H9 (cell line): ENCODE results near the gene TMEM217. TPM values are rescaled to one million over a fixed set of nuclear protein-coding genes. Genes with fewer than 3 reads are reported as not detected.

Experiments
- DNase-seq: peaks from one replicate; pipeline ENCODE4 v3.0.0-alpha.2; 2017
- H2AFZ ChIP-seq: one replicate; pipeline ENCODE4 v1.6.1; 2013; ENCODE audit warnings: mild to moderate bottlenecking, low read length, control low read depth, moderate library complexity
- H2AK5ac ChIP-seq: 2 replicates; pipeline ENCODE4 v1.6.1; 2013; ENCODE audit warnings: low read length, control low read depth, mixed read lengths; ENCODE audit not compliant: insufficient read length
- H2BK120ac ChIP-seq: one replicate; pipeline ENCODE4 v1.6.1; 2013; ENCODE audit warnings: low read depth, mild to moderate bottlenecking, low read length, control low read depth, inconsistent platforms; ENCODE audit not compliant: poor library complexity, severe bottlenecking
- H2BK12ac ChIP-seq: 2 replicates; pipeline ENCODE4 v1.6.1; 2013; ENCODE audit warnings: low read length, control low read depth, mixed read lengths, low read depth; ENCODE audit not compliant: insufficient read length
- H2BK15ac ChIP-seq: 2 replicates; pipeline ENCODE4 v1.6.1; 2013; ENCODE audit warnings: low read depth, low read length, control low read depth
- H2BK20ac ChIP-seq: one replicate; pipeline ENCODE4 v1.6.1; 2013; ENCODE audit warnings: low read depth, mild to moderate bottlenecking, low read length, control low read depth, inconsistent platforms; ENCODE audit not compliant: poor library complexity, severe bottlenecking
- H2BK5ac ChIP-seq: 2 replicates; pipeline ENCODE4 v1.6.1; 2013; ENCODE audit warnings: low read length, control low read depth, mixed read lengths; ENCODE audit not compliant: insufficient read length
- H3K14ac ChIP-seq: 2 replicates; pipeline ENCODE4 v1.6.1; 2013; ENCODE audit warnings: low read length, control low read depth; ENCODE audit not compliant: insufficient read depth
- H3K18ac ChIP-seq: 2 replicates; pipeline ENCODE4 v1.6.1; 2013; ENCODE audit warnings: low read depth, mild to moderate bottlenecking, mixed read lengths, low read length, control low read depth; ENCODE audit not compliant: insufficient read length
- H3K23ac ChIP-seq: 2 replicates; pipeline ENCODE4 v1.6.1; 2013; ENCODE audit warnings: low read length, control low read depth, mixed read lengths, low read depth; ENCODE audit not compliant: insufficient read length
- H3K23me2 ChIP-seq: 2 replicates; pipeline ENCODE4 v1.6.1; 2013; ENCODE audit warnings: low read depth, mild to moderate bottlenecking, mixed read lengths, low read length, control low read depth; ENCODE audit not compliant: insufficient read length, poor library complexity, severe bottlenecking
- H3K27ac ChIP-seq: 2 replicates; pipeline ENCODE4 v1.5.1; 2013; ENCODE audit warnings: low read length, control low read depth, mixed read lengths, low read depth; ENCODE audit not compliant: insufficient read length
- H3K27me3 ChIP-seq: 2 replicates; pipeline ENCODE4 v1.6.1; 2013; ENCODE audit warnings: low read length, control low read depth, inconsistent platforms; ENCODE audit not compliant: insufficient read depth
- H3K4ac ChIP-seq: 2 replicates; pipeline ENCODE4 v1.6.1; 2013; ENCODE audit warnings: low read depth, mild to moderate bottlenecking, control low read depth, inconsistent platforms, low read length, moderate library complexity
- H3K4me1 ChIP-seq: 2 replicates; pipeline ENCODE4 v1.6.1; 2013; ENCODE audit warnings: low read length, control low read depth, inconsistent platforms; ENCODE audit not compliant: insufficient read depth
- H3K4me2 ChIP-seq: 2 replicates; pipeline ENCODE4 v1.6.1; 2013; ENCODE audit warnings: low read length, control low read depth, mixed read lengths; ENCODE audit not compliant: insufficient read length, insufficient read depth
- H3K56ac ChIP-seq: 2 replicates; pipeline ENCODE4 v1.6.1; 2013; ENCODE audit warnings: low read depth, mild to moderate bottlenecking, mixed read lengths, low read length, control low read depth; ENCODE audit not compliant: insufficient read length
- H3K79me1 ChIP-seq: 2 replicates; pipeline ENCODE4 v1.6.1; 2013; ENCODE audit warnings: low read depth, mild to moderate bottlenecking, moderate library complexity, low read length, control low read depth, inconsistent platforms; ENCODE audit not compliant: insufficient read depth, poor library complexity, severe bottlenecking
- H3K79me2 ChIP-seq: 2 replicates; pipeline ENCODE4 v1.6.1; 2013; ENCODE audit warnings: low read length, control low read depth, inconsistent platforms; ENCODE audit not compliant: insufficient read depth
- H3K9ac ChIP-seq: 2 replicates; pipeline ENCODE4 v1.6.1; 2013; ENCODE audit warnings: low read length, control low read depth, mixed read lengths; ENCODE audit not compliant: insufficient read length; ENCODE audit errors: extremely low read depth
- H3K9me3 ChIP-seq: one replicate; pipeline ENCODE4 v1.6.1; 2013; ENCODE audit warnings: low read depth, low read length, inconsistent platforms; ENCODE audit not compliant: control insufficient read depth
- H3T11ph ChIP-seq: one replicate; pipeline ENCODE4 v1.6.1; 2013; ENCODE audit warnings: mild to moderate bottlenecking, low read length, control low read depth, inconsistent platforms
- H4K20me1 ChIP-seq: one replicate; pipeline ENCODE4 v1.6.1; 2013; ENCODE audit not compliant: control insufficient read depth, insufficient read length, insufficient read depth
- H4K5ac ChIP-seq: 2 replicates; pipeline ENCODE4 v1.6.1; 2013; ENCODE audit warnings: low read depth, mild to moderate bottlenecking, mixed read lengths, low read length, control low read depth; ENCODE audit not compliant: insufficient read length
- H4K8ac ChIP-seq: replicated peaks from 2 replicates; pipeline ENCODE4 v1.6.1; 2013; ENCODE audit warnings: low read length, control low read depth, mixed read lengths, low read depth; ENCODE audit not compliant: insufficient read length
- H4K91ac ChIP-seq: 2 replicates; pipeline ENCODE4 v1.6.1; 2013; ENCODE audit warnings: low read depth, mild to moderate bottlenecking, moderate library complexity, mixed read lengths, low read length, control low read depth; ENCODE audit not compliant: insufficient read length
- H3K27ac Mint-ChIP-seq, 3 experiments: 2 replicates in 2 of 3; 3 replicates in 1 of 3; pipeline ENCODE4 v1.8.0; 2020 to 2021; ENCODE audit warnings: mixed read lengths in 3 of 3, mild to moderate bottlenecking in 1 of 3, moderate library complexity in 1 of 3
- H3K27me3 Mint-ChIP-seq: 2 replicates; pipeline ENCODE4 v1.8.0; 2021; ENCODE audit warnings: low read depth, mild to moderate bottlenecking, moderate library complexity, mixed read lengths
- H3K36me3 Mint-ChIP-seq, 3 experiments: 2 replicates in 2 of 3; 3 replicates in 1 of 3; pipeline ENCODE4 v1.8.0; 2020 to 2021; ENCODE audit warnings: low read depth in 3 of 3, mixed read lengths in 3 of 3; ENCODE audit not compliant: insufficient read depth in 1 of 3
- H3K4me1 Mint-ChIP-seq, 2 experiments: 2 replicates each; pipeline ENCODE4 v1.8.0; 2020; ENCODE audit warnings: mixed read lengths in 2 of 2
- H3K4me3 Mint-ChIP-seq, 2 experiments: 2 replicates in 1 of 2; 3 replicates in 1 of 2; pipeline ENCODE4 v1.8.0; 2020 to 2021; ENCODE audit warnings: mild to moderate bottlenecking in 2 of 2, mixed read lengths in 2 of 2, moderate library complexity in 1 of 2
- H3K9me3 Mint-ChIP-seq, 2 experiments: 2 replicates in 1 of 2; 3 replicates in 1 of 2; pipeline ENCODE4 v1.8.0; 2020; ENCODE audit warnings: mild to moderate bottlenecking in 2 of 2, mixed read lengths in 2 of 2, moderate library complexity in 1 of 2
- WGBS: extraction: QIAGEN DNeasy Blood & Tissue Kit; methylation state at CpG from one replicate; pipeline ENCODE4 v1.1.7; 2013; ENCODE audit warnings: missing lambda C conversion rate, low lambda C conversion rate, mixed read lengths; ENCODE audit not compliant: insufficient read length; ENCODE audit errors: extremely low coverage; 5-methylcytosine and 5-hydroxymethylcytosine counted together
- total RNA-seq: library from RNA; stranded (reverse); gene quantifications from 2 replicates; pipeline ENCODE4 v1.2.1, GENCODE V29; 2021
- TF ChIP-seq, protein P1 (sequence below): fragments of 200-600 bp; sonication (generic); conservative IDR thresholded peaks from 3 replicates; pipeline ENCODE4 v1.8.0; 2021; ENCODE audit warnings: antibody characterized with exemption, mild to moderate bottlenecking

The TMEM217 gene
- total RNA-seq, 1 experiment from 2014 or later: 1.1 TPM

DNA sequence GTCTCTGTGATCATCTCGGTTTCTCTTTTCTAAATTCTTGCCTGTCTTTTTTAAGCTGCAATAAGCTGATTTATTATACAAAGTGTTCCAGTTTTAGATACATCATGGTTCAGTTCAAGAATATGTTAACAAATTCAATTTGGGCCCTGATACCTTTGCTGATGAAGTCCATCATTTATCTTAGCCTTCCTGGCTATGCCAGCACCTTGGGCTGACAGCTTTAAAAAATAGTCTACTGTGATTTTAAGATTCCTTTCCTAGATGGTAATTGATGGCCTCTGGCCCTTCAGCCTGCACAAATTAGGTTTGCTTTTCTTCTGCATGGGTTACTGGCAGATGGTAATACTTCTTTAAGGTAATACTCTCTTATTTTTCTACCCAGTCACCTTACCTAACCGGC, 7.1 kb upstream of the TMEM217 start:
- Histone ChIP-seq H3K14ac (no peak overlapping the region), H3K9ac (no peak overlapping the region), H3K4me2 (no peak overlapping the region), H3K4ac (no peak overlapping the region), H4K91ac (no peak overlapping the region), H2BK5ac (no peak overlapping the region), H4K20me1 (no peaks in the 10 kb centered on the region), H2BK120ac (no peak overlapping the region), H2BK20ac (no peak overlapping the region), H2BK15ac (no peak overlapping the region), H2BK12ac (no peak overlapping the region), H3T11ph (no peak overlapping the region), H3K4me1 (no peaks in the 10 kb centered on the region; the same call in 1 of the 2 replicates), H3K18ac (no peak overlapping the region), H3K23me2 (no peaks in the 10 kb centered on the region), H3K79me2 (peaks cover 10% of the 10 kb centered on the region; the same call in 1 of the 2 replicates), H2AFZ (no peak overlapping the region), H3K23ac (no peak overlapping the region), H4K8ac (no peak overlapping the region), H4K5ac (no peak overlapping the region), H3K79me1 (no peaks in the 10 kb centered on the region), H2AK5ac (no peak overlapping the region), H3K27ac (no peak overlapping the region), H3K9me3 (no peaks in the 10 kb centered on the region), H3K27me3 (no peaks in the 10 kb centered on the region), H3K56ac (no peak overlapping the region)
- no peak for DNase-seq
- WGBS: no CpG with 5 or more reads among the region's 2 CpGs
- Mint-ChIP-seq H3K27me3 (no peaks in the 10 kb centered on the region), H3K4me3 (no peak overlapping the region), H3K36me3 (peaks cover 5 to 10% (median 5%) of the 10 kb centered on the region in 3 experiments; a peak in 5 of 7 replicates), H3K9me3 (no peaks in the 10 kb centered on the region), H3K4me1 (peaks cover 41 to 44% of the 10 kb centered on the region in 2 experiments), H3K27ac (peak overlapping the region; percentile 43 to 91 (median 73); a peak in 4 of 7 replicates)
- TF ChIP-seq, protein P1, sequence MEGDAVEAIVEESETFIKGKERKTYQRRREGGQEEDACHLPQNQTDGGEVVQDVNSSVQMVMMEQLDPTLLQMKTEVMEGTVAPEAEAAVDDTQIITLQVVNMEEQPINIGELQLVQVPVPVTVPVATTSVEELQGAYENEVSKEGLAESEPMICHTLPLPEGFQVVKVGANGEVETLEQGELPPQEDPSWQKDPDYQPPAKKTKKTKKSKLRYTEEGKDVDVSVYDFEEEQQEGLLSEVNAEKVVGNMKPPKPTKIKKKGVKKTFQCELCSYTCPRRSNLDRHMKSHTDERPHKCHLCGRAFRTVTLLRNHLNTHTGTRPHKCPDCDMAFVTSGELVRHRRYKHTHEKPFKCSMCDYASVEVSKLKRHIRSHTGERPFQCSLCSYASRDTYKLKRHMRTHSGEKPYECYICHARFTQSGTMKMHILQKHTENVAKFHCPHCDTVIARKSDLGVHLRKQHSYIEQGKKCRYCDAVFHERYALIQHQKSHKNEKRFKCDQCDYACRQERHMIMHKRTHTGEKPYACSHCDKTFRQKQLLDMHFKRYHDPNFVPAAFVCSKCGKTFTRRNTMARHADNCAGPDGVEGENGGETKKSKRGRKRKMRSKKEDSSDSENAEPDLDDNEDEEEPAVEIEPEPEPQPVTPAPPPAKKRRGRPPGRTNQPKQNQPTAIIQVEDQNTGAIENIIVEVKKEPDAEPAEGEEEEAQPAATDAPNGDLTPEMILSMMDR: no peak
